Thoracic aorta (tissue), 2 donors: ENCODE data around the gene CELA2B. TPM values are rescaled to one million over a fixed set of nuclear protein-coding genes. Genes with fewer than 3 reads are reported as not detected.

Source experiments
- ATAC-seq: fragments of 150-250 bp; one replicate; pipeline ENCODE4 v1.8.0; 2017; ENCODE audit warnings: low read depth; ENCODE audit not compliant: insufficient number of reproducible peaks, low FRiP score
- DNase-seq: peaks from one replicate; pipeline ENCODE4 v3.0.0-alpha.2; 2020; ENCODE audit warnings: low spot score
- H3K27ac ChIP-seq, 2 donors: fragments of 200-600 bp; sonication (generic); 1 replicate in 1 of 2; 2 replicates in 1 of 2; pipeline ENCODE4 v1.5.1; 2016; ENCODE audit warnings: mild to moderate bottlenecking in 2 of 2, moderate library complexity in 2 of 2
- H3K27me3 ChIP-seq: fragments of 200-600 bp; sonication (generic); replicated peaks from 2 replicates; pipeline ENCODE4 v1.6.0; 2016; ENCODE audit warnings: mild to moderate bottlenecking; ENCODE audit not compliant: insufficient read depth
- H3K36me3 ChIP-seq: fragments of 200-600 bp; sonication (generic); one replicate; pipeline ENCODE4 v1.5.1; 2016
- H3K4me1 ChIP-seq, 2 donors: fragments of 200-600 bp; sonication (generic); 1 replicate in 1 of 2; 2 replicates in 1 of 2; pipeline versions ENCODE4 v1.5.1 to v1.6.0; 2016; ENCODE audit warnings: low read depth in 2 of 2, mild to moderate bottlenecking in 1 of 2; ENCODE audit not compliant: control insufficient read depth in 1 of 2
- H3K4me3 ChIP-seq: fragments of 200-600 bp; sonication (generic); 2 replicates; pipeline ENCODE4 v1.5.1; 2016; ENCODE audit warnings: mild to moderate bottlenecking
- H3K9me3 ChIP-seq: fragments of 200-600 bp; sonication (generic); 2 replicates; pipeline ENCODE4 v1.5.1; 2016
- CTCF ChIP-seq: fragments of 200-600 bp; sonication (generic); IDR thresholded peaks from one replicate; pipeline ENCODE4 v1.5.1; 2019; ENCODE audit warnings: antibody characterized with exemption
- total RNA-seq, 2 donors: library from RNA; depleted of rRNA; stranded (reverse); fragments of >200 nt; gene quantifications; one replicate each; pipeline versions ENCODE4 v1.1.0 to v1.2.3, GENCODE V29; 2016

CELA2B gene
- total RNA-seq, 2 donors from 2014 or later = not detected

GRCh38 chr1:15452866-15453571 is 22.9 kb upstream of the CELA2B start:
- no peak for TF ChIP-seq CTCF
- Histone ChIP-seq H3K9me3 (no peaks in the 10 kb centered on the region), H3K27ac (no peak overlapping the region), H3K36me3 (no peaks in the 10 kb centered on the region), H3K4me3 (no peak overlapping the region), H3K27me3 (no peaks in the 10 kb centered on the region), H3K4me1 (no peaks in the 10 kb centered on the region)
- no peak for DNase-seq
- no peak for ATAC-seq

- no peak overlapping the region for H3K4me3 ChIP-seq
- ATAC-seq (no peak), DNase-seq (no peak)
- H3K4me1 ChIP-seq = no peaks in the 10 kb centered on the region
- TF ChIP-seq CTCF = no peak
- H3K9me3 ChIP-seq = no peaks in the 10 kb centered on the region
- no peak overlapping the region for H3K27ac ChIP-seq
- H3K36me3 ChIP-seq = no peaks in the 10 kb centered on the region
- no peaks in the 10 kb centered on the region for H3K27me3 ChIP-seq
Measured at GRCh38 chr1:15453734-15454133, 22.2 kb upstream of the CELA2B start.

GRCh38 chr1:15454256-15454655 is 21.6 kb upstream of the CELA2B start:
- Histone ChIP-seq H3K27ac (no peak overlapping the region), H3K9me3 (no peaks in the 10 kb centered on the region), H3K36me3 (no peaks in the 10 kb centered on the region), H3K27me3 (no peaks in the 10 kb centered on the region), H3K4me1 (no peaks in the 10 kb centered on the region), H3K4me3 (no peak overlapping the region)
- no peak for TF ChIP-seq CTCF
- DNase-seq (no peak), ATAC-seq (no peak)

GRCh38 chr1:15455522-15455921 is 20.4 kb upstream of the CELA2B start:
- Histone ChIP-seq H3K4me3 (no peak overlapping the region), H3K4me1 (no peaks in the 10 kb centered on the region), H3K36me3 (no peaks in the 10 kb centered on the region), H3K9me3 (no peaks in the 10 kb centered on the region), H3K27ac (no peak overlapping the region), H3K27me3 (no peaks in the 10 kb centered on the region)
- no peak for ATAC-seq
- DNase-seq = no peak
- no peak for TF ChIP-seq CTCF

- Histone ChIP-seq H3K36me3 (no peaks in the 10 kb centered on the region), H3K27ac (no peak within 1 kb of the TSS), H3K27me3 (no peaks in the 10 kb centered on the region), H3K4me3 (no peak within 1 kb of the TSS), H3K4me1 (no peaks in the 10 kb centered on the region), H3K9me3 (no peaks in the 10 kb centered on the region)
- TF ChIP-seq CTCF = no peak
- DNase-seq = no peak
- ATAC-seq = no peak
Measured at GRCh38 chr1:15456313-15456954, 19.5 kb upstream of the CELA2B start, which contains the start of gene CELA2A. Gene CELA2A, plus strand, starts transcription at chr1:15456732. Its CDS starts 22 bp downstream, at chr1:15456754.
